H9 (cell line): ENCODE measurements around the gene TOMT. TPM values are rescaled to one million over a fixed set of nuclear protein-coding genes. Genes with fewer than 3 reads are reported as not detected.

Experiments
- DNase-seq: peaks from one replicate; pipeline ENCODE4 v3.0.0-alpha.2; 2017
- H2AFZ ChIP-seq: one replicate; pipeline ENCODE4 v1.6.1; 2013; ENCODE audit warnings: mild to moderate bottlenecking, low read length, control low read depth, moderate library complexity
- H2AK5ac ChIP-seq: 2 replicates; pipeline ENCODE4 v1.6.1; 2013; ENCODE audit warnings: low read length, control low read depth, mixed read lengths; ENCODE audit not compliant: insufficient read length
- H2BK120ac ChIP-seq: one replicate; pipeline ENCODE4 v1.6.1; 2013; ENCODE audit warnings: low read depth, mild to moderate bottlenecking, low read length, control low read depth, inconsistent platforms; ENCODE audit not compliant: poor library complexity, severe bottlenecking
- H2BK12ac ChIP-seq: 2 replicates; pipeline ENCODE4 v1.6.1; 2013; ENCODE audit warnings: low read length, control low read depth, mixed read lengths, low read depth; ENCODE audit not compliant: insufficient read length
- H2BK15ac ChIP-seq: 2 replicates; pipeline ENCODE4 v1.6.1; 2013; ENCODE audit warnings: low read depth, low read length, control low read depth
- H2BK20ac ChIP-seq: one replicate; pipeline ENCODE4 v1.6.1; 2013; ENCODE audit warnings: low read depth, mild to moderate bottlenecking, low read length, control low read depth, inconsistent platforms; ENCODE audit not compliant: poor library complexity, severe bottlenecking
- H2BK5ac ChIP-seq: 2 replicates; pipeline ENCODE4 v1.6.1; 2013; ENCODE audit warnings: low read length, control low read depth, mixed read lengths; ENCODE audit not compliant: insufficient read length
- H3K14ac ChIP-seq: 2 replicates; pipeline ENCODE4 v1.6.1; 2013; ENCODE audit warnings: low read length, control low read depth; ENCODE audit not compliant: insufficient read depth
- H3K18ac ChIP-seq: 2 replicates; pipeline ENCODE4 v1.6.1; 2013; ENCODE audit warnings: low read depth, mild to moderate bottlenecking, mixed read lengths, low read length, control low read depth; ENCODE audit not compliant: insufficient read length
- H3K23ac ChIP-seq: 2 replicates; pipeline ENCODE4 v1.6.1; 2013; ENCODE audit warnings: low read length, control low read depth, mixed read lengths, low read depth; ENCODE audit not compliant: insufficient read length
- H3K23me2 ChIP-seq: 2 replicates; pipeline ENCODE4 v1.6.1; 2013; ENCODE audit warnings: low read depth, mild to moderate bottlenecking, mixed read lengths, low read length, control low read depth; ENCODE audit not compliant: insufficient read length, poor library complexity, severe bottlenecking
- H3K27ac ChIP-seq: 2 replicates; pipeline ENCODE4 v1.5.1; 2013; ENCODE audit warnings: low read length, control low read depth, mixed read lengths, low read depth; ENCODE audit not compliant: insufficient read length
- H3K27me3 ChIP-seq: 2 replicates; pipeline ENCODE4 v1.6.1; 2013; ENCODE audit warnings: low read length, control low read depth, inconsistent platforms; ENCODE audit not compliant: insufficient read depth
- H3K4ac ChIP-seq: 2 replicates; pipeline ENCODE4 v1.6.1; 2013; ENCODE audit warnings: low read depth, mild to moderate bottlenecking, control low read depth, inconsistent platforms, low read length, moderate library complexity
- H3K4me1 ChIP-seq: 2 replicates; pipeline ENCODE4 v1.6.1; 2013; ENCODE audit warnings: low read length, control low read depth, inconsistent platforms; ENCODE audit not compliant: insufficient read depth
- H3K4me2 ChIP-seq: 2 replicates; pipeline ENCODE4 v1.6.1; 2013; ENCODE audit warnings: low read length, control low read depth, mixed read lengths; ENCODE audit not compliant: insufficient read length, insufficient read depth
- H3K56ac ChIP-seq: 2 replicates; pipeline ENCODE4 v1.6.1; 2013; ENCODE audit warnings: low read depth, mild to moderate bottlenecking, mixed read lengths, low read length, control low read depth; ENCODE audit not compliant: insufficient read length
- H3K79me1 ChIP-seq: 2 replicates; pipeline ENCODE4 v1.6.1; 2013; ENCODE audit warnings: low read depth, mild to moderate bottlenecking, moderate library complexity, low read length, control low read depth, inconsistent platforms; ENCODE audit not compliant: insufficient read depth, poor library complexity, severe bottlenecking
- H3K79me2 ChIP-seq: 2 replicates; pipeline ENCODE4 v1.6.1; 2013; ENCODE audit warnings: low read length, control low read depth, inconsistent platforms; ENCODE audit not compliant: insufficient read depth
- H3K9ac ChIP-seq: 2 replicates; pipeline ENCODE4 v1.6.1; 2013; ENCODE audit warnings: low read length, control low read depth, mixed read lengths; ENCODE audit not compliant: insufficient read length; ENCODE audit errors: extremely low read depth
- H3K9me3 ChIP-seq: one replicate; pipeline ENCODE4 v1.6.1; 2013; ENCODE audit warnings: low read depth, low read length, inconsistent platforms; ENCODE audit not compliant: control insufficient read depth
- H3T11ph ChIP-seq: one replicate; pipeline ENCODE4 v1.6.1; 2013; ENCODE audit warnings: mild to moderate bottlenecking, low read length, control low read depth, inconsistent platforms
- H4K20me1 ChIP-seq: one replicate; pipeline ENCODE4 v1.6.1; 2013; ENCODE audit not compliant: control insufficient read depth, insufficient read length, insufficient read depth
- H4K5ac ChIP-seq: 2 replicates; pipeline ENCODE4 v1.6.1; 2013; ENCODE audit warnings: low read depth, mild to moderate bottlenecking, mixed read lengths, low read length, control low read depth; ENCODE audit not compliant: insufficient read length
- H4K8ac ChIP-seq: replicated peaks from 2 replicates; pipeline ENCODE4 v1.6.1; 2013; ENCODE audit warnings: low read length, control low read depth, mixed read lengths, low read depth; ENCODE audit not compliant: insufficient read length
- H4K91ac ChIP-seq: 2 replicates; pipeline ENCODE4 v1.6.1; 2013; ENCODE audit warnings: low read depth, mild to moderate bottlenecking, moderate library complexity, mixed read lengths, low read length, control low read depth; ENCODE audit not compliant: insufficient read length
- H3K27ac Mint-ChIP-seq, 3 experiments: 2 replicates in 2 of 3; 3 replicates in 1 of 3; pipeline ENCODE4 v1.8.0; 2020 to 2021; ENCODE audit warnings: mixed read lengths in 3 of 3, mild to moderate bottlenecking in 1 of 3, moderate library complexity in 1 of 3
- H3K27me3 Mint-ChIP-seq: 2 replicates; pipeline ENCODE4 v1.8.0; 2021; ENCODE audit warnings: low read depth, mild to moderate bottlenecking, moderate library complexity, mixed read lengths
- H3K36me3 Mint-ChIP-seq, 3 experiments: 2 replicates in 2 of 3; 3 replicates in 1 of 3; pipeline ENCODE4 v1.8.0; 2020 to 2021; ENCODE audit warnings: low read depth in 3 of 3, mixed read lengths in 3 of 3; ENCODE audit not compliant: insufficient read depth in 1 of 3
- H3K4me1 Mint-ChIP-seq, 2 experiments: 2 replicates each; pipeline ENCODE4 v1.8.0; 2020; ENCODE audit warnings: mixed read lengths in 2 of 2
- H3K4me3 Mint-ChIP-seq, 2 experiments: 2 replicates in 1 of 2; 3 replicates in 1 of 2; pipeline ENCODE4 v1.8.0; 2020 to 2021; ENCODE audit warnings: mild to moderate bottlenecking in 2 of 2, mixed read lengths in 2 of 2, moderate library complexity in 1 of 2
- H3K9me3 Mint-ChIP-seq, 2 experiments: 2 replicates in 1 of 2; 3 replicates in 1 of 2; pipeline ENCODE4 v1.8.0; 2020; ENCODE audit warnings: mild to moderate bottlenecking in 2 of 2, mixed read lengths in 2 of 2, moderate library complexity in 1 of 2
- CTCF ChIP-seq: fragments of 200-600 bp; sonication (generic); conservative IDR thresholded peaks from 3 replicates; pipeline ENCODE4 v1.8.0; 2021; ENCODE audit warnings: antibody characterized with exemption, mild to moderate bottlenecking
- WGBS: extraction: QIAGEN DNeasy Blood & Tissue Kit; methylation state at CpG from one replicate; pipeline ENCODE4 v1.1.7; 2013; ENCODE audit warnings: missing lambda C conversion rate, low lambda C conversion rate, mixed read lengths; ENCODE audit not compliant: insufficient read length; ENCODE audit errors: extremely low coverage; 5-methylcytosine and 5-hydroxymethylcytosine counted together
- total RNA-seq: library from RNA; stranded (reverse); gene quantifications from 2 replicates; pipeline ENCODE4 v1.2.1, GENCODE V29; 2021

The TOMT gene
- total RNA-seq, 1 experiment from 2014 or later = not detected

- Histone ChIP-seq H3K4ac (peak within 1 kb of the TSS; percentile 21; the same call in 1 of the 2 replicates), H4K5ac (peak within 1 kb of the TSS; percentile 4), H3K18ac (peak within 1 kb of the TSS; percentile 75), H3K56ac (no peak within 1 kb of the TSS), H3K4me2 (peak within 1 kb of the TSS; percentile 78), H2BK20ac (no peak within 1 kb of the TSS), H4K91ac (no peak within 1 kb of the TSS), H2BK5ac (no peak within 1 kb of the TSS), H3K23me2 (peaks cover 7% of the 10 kb centered on the region), H2AK5ac (no peak within 1 kb of the TSS), H2BK12ac (no peak within 1 kb of the TSS), H4K8ac (no peak within 1 kb of the TSS), H3K27ac (peak within 1 kb of the TSS; percentile 34), H3K23ac (no peak within 1 kb of the TSS), H3K79me2 (peaks cover 14% of the 10 kb centered on the region; the same call in 1 of the 2 replicates), H3K9me3 (no peaks in the 10 kb centered on the region), H2BK120ac (no peak within 1 kb of the TSS), H3K79me1 (peaks cover 3% of the 10 kb centered on the region), H3K9ac (peak within 1 kb of the TSS; percentile 97), H2BK15ac (no peak within 1 kb of the TSS), H3K27me3 (no peaks in the 10 kb centered on the region), H2AFZ (no peak within 1 kb of the TSS), H3K4me1 (no peaks in the 10 kb centered on the region; the same call in 1 of the 2 replicates), H3K14ac (peak within 1 kb of the TSS; percentile 80; the same call in 1 of the 2 replicates), H4K20me1 (peaks cover 2% of the 10 kb centered on the region), H3T11ph (no peak within 1 kb of the TSS)
- no peaks in the 10 kb centered on the region for H3K9me3 Mint-ChIP-seq
- H3K27ac Mint-ChIP-seq = peak within 1 kb of the TSS; percentile 93 to 99 (median 98)
- WGBS = no CpG with 5 or more reads among the region's 64 CpGs
- DNase-seq = peak; percentile 99
- no peaks in the 10 kb centered on the region for H3K27me3 Mint-ChIP-seq
- H3K4me1 Mint-ChIP-seq = peaks cover 24 to 30% of the 10 kb centered on the region in 2 experiments
- peaks cover 9 to 46% (median 27%) of the 10 kb centered on the region in 3 experiments for H3K36me3 Mint-ChIP-seq
- peak within 1 kb of the TSS; percentile 93 for H3K4me3 Mint-ChIP-seq
- peak; percentile 63 for TF ChIP-seq CTCF
Measured at GRCh38 chr11:72102946-72103753, 2.6 kb upstream of the TOMT start, which contains the start of gene LAMTOR1. TSS of gene LAMTOR1 (minus strand) at chr11:72103297. CDS start at chr11:72103224, 73 bp downstream.
